ENCODE results near the gene DRICH1. TPM values are rescaled to one million over a fixed set of nuclear protein-coding genes. Genes with fewer than 3 reads are reported as not detected.

Gene DRICH1
- total and polyA plus RNA-seq, 2 of the 13 experiments (the other 11 are each of a cell fraction or from before 2014, with no cell fraction given): 0.22 to 0.66 TPM

- 0 out of 2 replicates have a peak, but pooled peaks have one; percentile 48 for TF ChIP-seq THRA (CRISPR knock-in tag; IDR thresholded peaks at IDR 0.05; ENCODE audit: borderline replicate concordance)
- TF ChIP-seq STAG1 (CRISPR knock-in tag; IDR thresholded peaks at IDR 0.05): peak; percentile 94
- peak; percentile 59; the same call in 1 of the 2 replicates for TF ChIP-seq CEBPB (IDR thresholded peaks at IDR 0.05; ENCODE audit: borderline replicate concordance, low read depth, low read length)
- TF ChIP-seq ZC3H13 (CRISPR knock-in tag; IDR thresholded peaks at IDR 0.05): no peak
These were observed 40.8 kb downstream of the DRICH1 start (continued) for GRCh38 chr22:23591201-23591791.

GRCh38 chr22:23583836-23584235, 48.3 kb downstream of the DRICH1 start:
- Histone ChIP-seq H3K4me1 (ENCODE audit: insufficient read depth, low read length) (no peaks in the 10 kb centered on the region), H3K36me3 (replicated peaks in 1 of 2; ENCODE audit: control insufficient read depth in 1 of 2, insufficient read depth in 2 of 2, low read length in 2 of 2) (no peaks in the 10 kb centered on the region), H3K79me2 (ENCODE audit: insufficient read depth, low read length) (no peaks in the 10 kb centered on the region), H3K27me3 (ENCODE audit: control insufficient read depth in 1 of 2, insufficient read depth in 2 of 2, low read length in 2 of 2) (peaks cover 2 to 27% of the 10 kb centered on the region in 2 experiments; a peak in 3 of 5 replicates), H3K9ac (ENCODE audit: insufficient read depth, low read depth, low read length) (no peak overlapping the region), H3K4me3 (replicated peaks in 1 of 3; ENCODE audit: insufficient read depth in 1 of 3, low read depth in 2 of 3, low read length in 3 of 3) (no peak overlapping the region), H2AFZ (ENCODE audit: low read length) (no peak overlapping the region), H4K20me1 (ENCODE audit: insufficient read depth, low read length) (no peaks in the 10 kb centered on the region), H3K4me2 (ENCODE audit: low read depth, low read length) (no peak overlapping the region), H3K9me3 (ENCODE audit: low read length) (no peaks in the 10 kb centered on the region), H3K27ac (ENCODE audit: extremely low read length, insufficient read depth, low read length) (no peak overlapping the region)
- ChIA-PET POLR2A (no interaction called here), CTCF (ENCODE audit: low intra/inter-chr PET ratio, low total read pairs) (no interaction called here)
- intact Hi-C loops (cut with micrococcal nuclease; ENCODE audit: unreplicated experiment): no loop called here
- DNase-seq (ENCODE audit: low spot score) (no peak), ATAC-seq (no peak), FAIRE-seq (no peak)
- 25% methylated on average over 2 of the region's 6 CpGs for WGBS (ENCODE audit: low lambda C conversion rate)
- BruUV-seq (replicated peaks): no TSS peak
- in situ Hi-C loops (cut with HindIII; ENCODE audit: extremely low pct_ligation_motif_present, low pct_unique_long_range_greater_than_20kb): loop anchor here (10.0 to 25.0 kb wide), 2 partner anchors 97 to 189 kb away; no protein-coding TSS in a partner anchor
- TF ChIP-seq DBP (CRISPR knock-in tag; IDR thresholded peaks at IDR 0.05; ENCODE audit: not compliant biosample characterization): no peak
- no peak for TF ChIP-seq KIAA2018 (CRISPR knock-in tag; IDR thresholded peaks at IDR 0.05; ENCODE audit: borderline replicate concordance)
- TF ChIP-seq TCF12 (IDR thresholded peaks at IDR 0.05): no peak
- no peak for TF ChIP-seq TCF12 (CRISPR knock-in tag; IDR thresholded peaks at IDR 0.05)
- TF ChIP-seq ZSCAN12 (CRISPR knock-in tag; IDR thresholded peaks at IDR 0.05): no peak
